ENCODE results near the gene LEKR1.

Gene LEKR1

DNA sequence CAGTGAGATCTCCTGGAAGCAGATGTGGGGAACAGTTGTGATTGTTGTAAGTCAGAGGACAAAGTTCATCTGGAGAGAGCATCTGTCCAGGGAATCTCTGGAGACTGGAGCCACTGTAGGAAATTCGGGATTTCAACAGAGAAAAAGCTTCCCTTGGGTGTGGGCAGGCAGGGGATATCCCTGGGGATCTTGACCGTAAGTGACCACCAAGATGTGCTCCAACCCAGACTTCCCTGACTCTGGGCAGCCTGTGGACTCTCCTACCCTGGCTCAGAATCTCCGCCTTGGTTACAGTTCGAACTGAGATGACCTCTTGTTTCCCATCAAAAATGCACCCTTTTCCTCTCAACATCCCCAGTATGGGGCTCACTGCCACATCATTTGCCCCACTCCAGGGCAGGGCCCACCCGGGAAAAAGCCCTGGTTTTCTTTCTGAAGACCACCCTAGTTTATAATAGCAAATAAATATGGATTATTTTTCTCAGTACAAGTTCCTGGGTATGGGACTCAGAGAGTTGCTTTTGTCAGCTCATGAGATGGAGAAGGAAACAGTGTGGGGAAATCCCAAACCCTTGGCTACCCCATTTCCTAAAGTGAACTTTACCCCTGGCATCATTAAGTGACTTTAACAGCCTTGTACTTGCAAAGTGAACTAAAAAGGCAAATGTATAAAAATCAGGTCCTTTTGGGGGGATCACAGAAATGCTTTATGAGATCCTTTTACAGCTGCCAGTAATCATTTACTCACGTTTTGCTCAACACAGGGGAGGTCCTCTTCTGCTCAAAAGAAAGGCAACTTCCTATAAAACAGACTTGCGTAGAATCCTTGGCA lies 243.9 kb downstream of the LEKR1 start:
- Histone ChIP-seq H3K36me3 (ENCODE audit: insufficient read depth, low read length) (no peaks in the 10 kb centered on the region), H3K4me3 (ENCODE audit: low read length) (no peak overlapping the region), H3K4me1 (ENCODE audit: insufficient read depth, low read length) (no peaks in the 10 kb centered on the region), H3K27me3 (ENCODE audit: insufficient read depth, low read length) (peaks cover 13% of the 10 kb centered on the region), H2AFZ (ENCODE audit: low read depth, low read length) (no peak overlapping the region), H3K9me3 (ENCODE audit: low read length) (no peaks in the 10 kb centered on the region)

DNA sequence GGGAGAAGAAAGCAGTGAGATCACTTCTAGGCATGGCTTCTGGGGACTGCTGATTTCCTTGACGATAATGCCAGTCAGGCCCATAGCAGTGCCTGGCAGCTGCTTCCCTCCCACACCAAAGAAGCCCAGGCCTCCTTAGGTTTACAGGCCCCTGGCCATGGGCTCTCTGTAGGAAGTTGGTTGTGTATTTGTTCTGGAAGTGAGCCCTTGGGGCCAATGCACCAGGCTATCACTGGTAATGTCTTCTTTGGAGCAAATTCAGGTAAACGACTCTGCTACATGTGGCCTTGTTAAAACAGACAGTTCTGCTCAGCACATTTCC lies 244.5 kb downstream of the LEKR1 start:
- peaks cover 13% of the 10 kb centered on the region for H3K27me3 ChIP-seq (ENCODE audit: insufficient read depth, low read length)
- H2AFZ ChIP-seq (ENCODE audit: low read depth, low read length) = no peak overlapping the region
- H3K4me3 ChIP-seq (ENCODE audit: low read length) = no peak overlapping the region
- no peaks in the 10 kb centered on the region for H3K36me3 ChIP-seq (ENCODE audit: insufficient read depth, low read length)
- no peaks in the 10 kb centered on the region for H3K9me3 ChIP-seq (ENCODE audit: low read length)
- no peaks in the 10 kb centered on the region for H3K4me1 ChIP-seq (ENCODE audit: insufficient read depth, low read length)

DNA sequence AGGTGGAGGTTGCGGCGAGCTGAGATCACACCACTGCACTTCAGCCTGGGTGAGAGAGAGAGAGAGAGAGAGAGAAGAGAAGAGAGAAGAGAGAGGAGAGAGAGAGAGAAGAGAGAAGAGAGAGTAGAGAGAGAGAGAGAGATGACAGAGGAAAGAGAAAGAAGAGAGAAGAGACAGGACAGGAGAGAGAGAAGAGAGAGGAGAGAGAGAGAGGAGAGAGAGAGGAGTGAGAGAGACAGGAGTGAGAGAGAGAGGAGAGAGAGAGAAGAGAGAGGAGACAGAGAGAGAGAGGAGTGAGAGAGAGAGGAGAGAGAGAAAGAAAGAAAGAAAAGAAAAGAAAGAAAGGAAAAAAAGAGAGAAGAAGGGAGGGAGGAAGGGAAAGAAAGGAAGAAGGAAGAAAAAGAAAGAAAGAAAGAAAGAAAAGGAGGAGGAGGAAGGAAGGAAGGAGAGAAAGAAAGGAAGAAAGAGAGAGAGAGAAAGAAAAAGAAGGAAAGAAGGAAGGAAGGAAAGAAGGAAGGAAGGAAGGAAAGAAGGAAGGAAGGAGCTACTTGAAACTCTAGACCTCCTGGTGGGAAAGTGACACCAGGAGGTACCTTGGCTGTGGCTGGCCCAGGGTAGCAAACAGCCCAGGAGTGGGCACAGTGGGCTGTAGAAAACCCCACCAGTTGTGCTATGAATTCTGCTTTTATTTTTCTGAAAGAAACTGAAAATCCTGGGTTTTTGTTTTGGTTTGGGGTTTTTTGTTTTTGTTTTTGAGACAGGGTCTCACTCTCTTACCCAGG lies 245.8 kb downstream of the LEKR1 start:
- Histone ChIP-seq H3K4me3 (ENCODE audit: low read length) (no peak overlapping the region), H3K9me3 (ENCODE audit: low read length) (no peaks in the 10 kb centered on the region), H3K27me3 (ENCODE audit: insufficient read depth, low read length) (peaks cover 5% of the 10 kb centered on the region), H3K36me3 (ENCODE audit: insufficient read depth, low read length) (no peaks in the 10 kb centered on the region), H3K4me1 (ENCODE audit: insufficient read depth, low read length) (peaks cover 3% of the 10 kb centered on the region), H2AFZ (ENCODE audit: low read depth, low read length) (no peak overlapping the region)

DNA sequence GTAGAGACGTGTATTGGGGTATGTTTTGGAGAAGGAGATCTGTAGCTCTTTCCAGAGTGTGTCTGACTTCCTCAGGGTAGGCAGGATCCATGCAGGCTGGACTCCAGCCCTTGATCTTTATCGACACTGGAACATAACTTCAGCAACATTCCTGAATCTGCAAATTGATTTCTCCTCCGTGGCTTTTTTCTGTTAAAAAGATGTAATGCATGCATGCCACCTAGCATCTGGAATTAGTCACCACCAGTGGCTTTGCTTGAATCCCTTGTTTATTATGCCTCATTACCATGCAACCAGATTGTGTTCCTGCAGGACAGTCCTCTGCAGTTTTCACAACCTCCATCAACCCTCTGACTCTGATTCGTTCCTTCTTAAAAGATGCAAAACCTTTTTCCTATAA lies 247.7 kb downstream of the LEKR1 start:
- no peak overlapping the region for H3K4me3 ChIP-seq (ENCODE audit: low read length)
- H3K4me1 ChIP-seq (ENCODE audit: insufficient read depth, low read length) = peaks cover 3% of the 10 kb centered on the region
- H3K9me3 ChIP-seq (ENCODE audit: low read length) = no peaks in the 10 kb centered on the region
- peaks cover 5% of the 10 kb centered on the region for H3K27me3 ChIP-seq (ENCODE audit: insufficient read depth, low read length)
- H3K36me3 ChIP-seq (ENCODE audit: insufficient read depth, low read length) = no peaks in the 10 kb centered on the region
- no peak overlapping the region for H2AFZ ChIP-seq (ENCODE audit: low read depth, low read length)

GRCh38 chr3:157074490-157074889 lies 248.3 kb downstream of the LEKR1 start:
- no peaks in the 10 kb centered on the region for H3K36me3 ChIP-seq (ENCODE audit: insufficient read depth, low read length)
- no peaks in the 10 kb centered on the region for H3K9me3 ChIP-seq (ENCODE audit: low read length)
- H2AFZ ChIP-seq (ENCODE audit: low read depth, low read length) = no peak overlapping the region
- peaks cover 5% of the 10 kb centered on the region for H3K4me1 ChIP-seq (ENCODE audit: insufficient read depth, low read length)
- H3K4me3 ChIP-seq (ENCODE audit: low read length) = no peak overlapping the region
- peaks cover 4% of the 10 kb centered on the region for H3K27me3 ChIP-seq (ENCODE audit: insufficient read depth, low read length)

GRCh38 chr3:157074981-157075380 lies 248.8 kb downstream of the LEKR1 start:
- no peaks in the 10 kb centered on the region for H3K9me3 ChIP-seq (ENCODE audit: low read length)
- no peak overlapping the region for H2AFZ ChIP-seq (ENCODE audit: low read depth, low read length)
- H3K27me3 ChIP-seq (ENCODE audit: insufficient read depth, low read length) = no peaks in the 10 kb centered on the region
- peaks cover 10% of the 10 kb centered on the region for H3K4me1 ChIP-seq (ENCODE audit: insufficient read depth, low read length)
- H3K36me3 ChIP-seq (ENCODE audit: insufficient read depth, low read length) = no peaks in the 10 kb centered on the region
- no peak overlapping the region for H3K4me3 ChIP-seq (ENCODE audit: low read length)

GRCh38 chr3:157075693-157076420 lies 249.7 kb downstream of the LEKR1 start:
- Histone ChIP-seq H3K4me3 (ENCODE audit: low read length) (no peak overlapping the region), H3K36me3 (ENCODE audit: insufficient read depth, low read length) (no peaks in the 10 kb centered on the region), H3K4me1 (ENCODE audit: insufficient read depth, low read length) (peaks cover 18% of the 10 kb centered on the region), H3K9me3 (ENCODE audit: low read length) (no peaks in the 10 kb centered on the region), H2AFZ (ENCODE audit: low read depth, low read length) (no peak overlapping the region), H3K27me3 (ENCODE audit: insufficient read depth, low read length) (no peaks in the 10 kb centered on the region)

GRCh38 chr3:157077565-157077991 lies 251.4 kb downstream of the LEKR1 start:
- Histone ChIP-seq H3K36me3 (ENCODE audit: insufficient read depth, low read length) (no peaks in the 10 kb centered on the region), H3K9me3 (ENCODE audit: low read length) (no peaks in the 10 kb centered on the region), H3K27me3 (ENCODE audit: insufficient read depth, low read length) (no peaks in the 10 kb centered on the region), H3K4me1 (ENCODE audit: insufficient read depth, low read length) (peaks cover 26% of the 10 kb centered on the region), H3K4me3 (ENCODE audit: low read length) (no peak overlapping the region), H2AFZ (ENCODE audit: low read depth, low read length) (no peak overlapping the region)

DNA sequence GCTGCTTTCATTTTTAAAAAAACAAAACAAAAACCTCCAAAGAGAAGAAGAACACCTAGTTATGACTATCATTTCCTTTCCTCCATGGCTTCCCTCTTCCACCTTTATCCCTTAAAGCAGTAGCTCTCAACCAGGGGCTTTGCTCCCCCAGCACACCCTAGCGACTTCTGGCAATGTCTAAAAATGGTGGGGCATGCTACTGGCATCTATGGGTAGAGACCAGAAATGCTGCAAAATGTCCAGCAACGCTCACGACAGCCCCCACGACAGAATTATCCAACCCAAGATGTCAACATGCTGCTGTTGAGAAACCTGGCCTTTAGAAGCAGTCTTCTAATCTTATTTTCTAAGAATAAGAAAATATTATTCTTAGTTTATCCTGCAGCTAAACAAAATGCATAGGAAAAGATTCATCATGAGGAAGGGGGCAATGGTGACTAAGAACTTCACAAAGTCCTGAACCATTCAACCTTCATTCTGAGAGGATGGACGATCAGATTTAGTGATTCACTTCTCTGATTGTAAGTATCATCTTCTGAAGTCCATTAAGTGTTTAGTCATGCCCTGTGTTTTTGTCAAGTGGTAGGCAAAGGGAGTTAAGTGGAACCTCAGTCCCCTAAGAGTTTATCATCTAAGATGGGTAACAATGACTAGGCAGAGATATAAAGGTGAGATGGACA lies 252.1 kb downstream of the LEKR1 start:
- Histone ChIP-seq H3K4me1 (ENCODE audit: insufficient read depth, low read length) (peaks cover 26% of the 10 kb centered on the region), H3K27me3 (ENCODE audit: insufficient read depth, low read length) (no peaks in the 10 kb centered on the region), H3K36me3 (ENCODE audit: insufficient read depth, low read length) (no peaks in the 10 kb centered on the region), H2AFZ (ENCODE audit: low read depth, low read length) (no peak overlapping the region), H3K4me3 (ENCODE audit: low read length) (no peak overlapping the region), H3K9me3 (ENCODE audit: low read length) (no peaks in the 10 kb centered on the region)

- Histone ChIP-seq H3K4me3 (ENCODE audit: low read length) (no peak overlapping the region), H3K4me1 (ENCODE audit: insufficient read depth, low read length) (peaks cover 26% of the 10 kb centered on the region), H3K36me3 (ENCODE audit: insufficient read depth, low read length) (no peaks in the 10 kb centered on the region)
Observed at GRCh38 chr3:157078811-157079185, 252.6 kb downstream of the LEKR1 start.

GRCh38 chr3:157079676-157080369 lies 253.7 kb downstream of the LEKR1 start:
- Histone ChIP-seq H3K4me1 (ENCODE audit: insufficient read depth, low read length) (peaks cover 26% of the 10 kb centered on the region), H3K9me3 (ENCODE audit: low read length) (no peaks in the 10 kb centered on the region), H3K27me3 (ENCODE audit: insufficient read depth, low read length) (peaks cover 5% of the 10 kb centered on the region), H3K4me3 (ENCODE audit: low read length) (no peak overlapping the region), H3K36me3 (ENCODE audit: insufficient read depth, low read length) (no peaks in the 10 kb centered on the region), H2AFZ (ENCODE audit: low read depth, low read length) (no peak overlapping the region)

More at GRCh38 chr3:157078811-157079185, 252.6 kb downstream of the LEKR1 start:
- Histone ChIP-seq H2AFZ (ENCODE audit: low read depth, low read length) (no peak overlapping the region), H3K27me3 (ENCODE audit: insufficient read depth, low read length) (peaks cover 5% of the 10 kb centered on the region), H3K9me3 (ENCODE audit: low read length) (no peaks in the 10 kb centered on the region)

DNA sequence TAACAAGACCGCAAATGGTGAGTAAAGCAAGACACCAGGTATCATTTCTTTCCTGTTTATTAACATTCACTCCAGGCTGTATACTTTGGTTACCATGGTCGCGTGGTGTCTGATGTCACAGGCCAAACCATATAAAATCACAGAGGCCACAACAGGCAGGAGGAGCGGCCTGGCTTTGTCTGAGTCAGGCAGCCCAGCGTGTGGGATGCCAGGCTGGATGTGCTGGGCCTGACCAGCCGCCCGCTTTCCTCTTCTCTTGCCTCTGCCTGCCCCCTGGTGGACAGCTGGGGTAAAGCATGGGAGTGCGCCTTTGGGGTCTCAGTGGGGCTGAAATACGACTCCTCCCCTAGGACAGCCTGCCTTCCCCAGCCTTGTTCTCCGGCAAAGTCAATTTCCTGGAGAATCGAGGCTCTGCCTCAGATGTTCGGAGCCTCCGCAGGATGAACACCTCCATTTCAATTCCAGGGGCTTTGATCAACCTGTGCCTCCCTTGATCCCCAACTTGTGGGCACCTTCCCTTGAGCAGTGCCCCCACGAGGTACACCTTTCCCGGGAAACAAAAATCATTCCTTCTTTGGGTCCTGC lies 255.6 kb downstream of the LEKR1 start:
- Histone ChIP-seq H2AFZ (ENCODE audit: low read depth, low read length) (no peak overlapping the region), H3K4me3 (ENCODE audit: low read length) (no peak overlapping the region), H3K36me3 (ENCODE audit: insufficient read depth, low read length) (no peaks in the 10 kb centered on the region), H3K4me1 (ENCODE audit: insufficient read depth, low read length) (peaks cover 22% of the 10 kb centered on the region), H3K27me3 (ENCODE audit: insufficient read depth, low read length) (peaks cover 5% of the 10 kb centered on the region), H3K9me3 (ENCODE audit: low read length) (no peaks in the 10 kb centered on the region)

All from neuron (in vitro differentiated cells).